Large intestine (tissue), 3 donors: ENCODE measurements around the gene GTPBP2. TPM values are rescaled to one million over a fixed set of nuclear protein-coding genes. Genes with fewer than 3 reads are reported as not detected.
"Not testable (repeated sequence)": the region's sequence is repeated elsewhere in the genome, so short reads cannot be mapped to it uniquely, and the experiment has no call there.

Source experiments
- DNase-seq, 2 donors: peaks; one replicate each; pipeline versions ENCODE4 v3.0.0 to v3.0.0-alpha.2; 2013
- H3K27ac ChIP-seq: one replicate; pipeline ENCODE4 v1.5.1; 2013; ENCODE audit warnings: low read length
- H3K27me3 ChIP-seq: 2 replicates; pipeline ENCODE4 v1.6.1; 2013; ENCODE audit warnings: low read length; ENCODE audit not compliant: control insufficient read depth, insufficient read depth
- H3K36me3 ChIP-seq: 2 replicates; pipeline ENCODE4 v1.6.1; 2013; ENCODE audit warnings: low read length; ENCODE audit not compliant: control insufficient read depth, insufficient read depth
- H3K4me1 ChIP-seq: one replicate; pipeline ENCODE4 v1.6.1; 2013; ENCODE audit warnings: low read length; ENCODE audit not compliant: control insufficient read depth, insufficient read depth
- H3K4me3 ChIP-seq: one replicate; pipeline ENCODE4 v1.5.1; 2013; ENCODE audit warnings: low read length
- H3K9me3 ChIP-seq: one replicate; pipeline ENCODE4 v1.6.1; 2013; ENCODE audit warnings: mild to moderate bottlenecking, low read depth, low read length, moderate library complexity; ENCODE audit not compliant: control insufficient read depth
- WGBS: methylation state at CpG from one replicate; pipeline ENCODE4 v1.1.5; 2013; ENCODE audit warnings: low lambda C conversion rate; ENCODE audit not compliant: insufficient coverage; 5-methylcytosine and 5-hydroxymethylcytosine counted together
- polyA plus RNA-seq: library from polyadenylated mRNA; unstranded; fragments of 120-200 nt; gene quantifications from one replicate; pipeline ENCODE4 v1.2.1, GENCODE V29; 2013

GTPBP2 gene
- polyA plus RNA-seq, 1 donor: 51.2 TPM

DNA sequence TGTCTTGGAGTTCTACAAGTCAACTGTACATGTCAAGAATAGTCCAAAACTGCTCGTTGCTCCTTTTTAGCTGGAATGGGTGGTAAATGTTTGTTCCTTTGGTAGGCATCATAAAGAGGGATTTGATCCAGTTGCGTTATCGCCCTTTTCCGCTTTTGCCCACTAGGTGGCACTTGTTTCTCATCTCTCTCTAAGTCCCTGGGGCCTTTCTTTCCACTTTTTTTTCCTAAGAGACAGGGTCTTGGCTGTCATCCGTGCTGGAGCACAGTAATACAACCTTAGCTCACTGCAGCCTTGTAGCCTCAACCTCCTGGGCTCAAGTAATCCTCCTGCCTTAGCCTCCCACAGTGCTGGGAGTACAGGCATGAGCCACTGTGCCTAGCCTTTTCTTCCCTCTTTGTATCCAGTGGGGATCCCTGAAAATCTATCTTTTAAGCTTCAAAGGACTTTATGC lies 20.7 kb downstream of the GTPBP2 start:
- Histone ChIP-seq H3K36me3 (peaks cover 14% of the 10 kb centered on the region), H3K4me3 (no peak overlapping the region), H3K27me3 (no peaks in the 10 kb centered on the region), H3K4me1 (no peaks in the 10 kb centered on the region), H3K27ac (no peak overlapping the region), H3K9me3 (no peaks in the 10 kb centered on the region)
- 8% methylated on average over 3 of the region's 5 CpGs for WGBS
- DNase-seq: peak; percentile 51 to 65

GRCh38 chr6:43606019-43606418 lies 23.0 kb downstream of the GTPBP2 start:
- Histone ChIP-seq H3K36me3 (peaks cover 21% of the 10 kb centered on the region), H3K27ac (no peak overlapping the region), H3K9me3 (no peaks in the 10 kb centered on the region), H3K4me3 (no peak overlapping the region), H3K4me1 (no peaks in the 10 kb centered on the region), H3K27me3 (no peaks in the 10 kb centered on the region)
- 100% methylated on average over 2 of the region's 2 CpGs for WGBS
- no peak for DNase-seq

- Histone ChIP-seq H3K4me1 (no peaks in the 10 kb centered on the region), H3K36me3 (peaks cover 24% of the 10 kb centered on the region), H3K27ac (no peak overlapping the region), H3K9me3 (no peaks in the 10 kb centered on the region), H3K27me3 (no peaks in the 10 kb centered on the region), H3K4me3 (no peak overlapping the region)
- 100% methylated on average over 2 of the region's 2 CpGs for WGBS
- no peak for DNase-seq
These were observed 24.9 kb downstream of the GTPBP2 start for GRCh38 chr6:43604174-43604573.

DNA sequence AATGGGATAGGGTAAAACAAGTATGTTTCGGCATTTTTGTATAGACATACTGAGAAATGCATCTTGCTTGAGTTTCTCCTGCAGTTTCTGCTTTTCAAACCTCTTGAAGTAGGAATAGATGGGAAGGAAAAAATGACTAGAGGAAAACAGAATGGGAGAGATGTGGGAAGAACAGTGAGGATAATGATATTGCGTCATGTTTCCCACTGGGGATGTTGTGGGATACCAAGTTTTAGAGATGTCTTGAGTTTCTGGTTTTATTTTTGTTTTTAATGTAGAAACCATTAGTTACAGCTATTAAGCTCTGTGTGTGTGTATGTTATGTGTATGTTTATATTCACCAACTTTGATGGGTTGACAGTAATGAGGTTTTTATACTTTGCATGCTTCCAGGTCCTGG lies 28.5 kb downstream of the GTPBP2 start:
- Histone ChIP-seq H3K27ac (no peak overlapping the region), H3K36me3 (peaks cover 30% of the 10 kb centered on the region), H3K4me1 (no peaks in the 10 kb centered on the region), H3K4me3 (no peak overlapping the region), H3K9me3 (no peaks in the 10 kb centered on the region), H3K27me3 (no peaks in the 10 kb centered on the region)
- WGBS: no CpG with 5 or more reads among the region's 2 CpGs
- no peak for DNase-seq

DNA sequence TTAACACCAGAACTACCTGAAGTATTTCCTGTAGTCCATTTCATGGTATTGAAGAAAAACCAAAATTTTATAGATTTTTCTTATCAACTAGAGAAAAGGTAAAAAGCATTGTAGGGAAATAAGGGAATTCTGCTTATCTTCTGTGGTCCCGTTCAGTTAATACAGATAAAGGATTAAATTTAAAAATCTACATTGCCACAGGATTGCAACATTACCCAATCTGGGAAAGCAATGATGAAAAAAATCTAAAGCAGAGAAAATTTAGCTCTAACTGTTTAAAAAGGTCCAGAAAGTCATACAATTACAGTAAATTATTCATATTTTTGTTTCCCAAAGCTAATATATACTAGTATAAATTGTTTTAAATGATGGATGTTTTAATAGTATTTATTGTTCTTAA lies 35.1 kb downstream of the GTPBP2 start:
- WGBS: 60% methylated on average over 1 of the region's 1 CpG
- H3K27ac ChIP-seq: no peak overlapping the region

GRCh38 chr6:43589564-43589963 lies 39.5 kb downstream of the GTPBP2 start:
- H3K9me3 ChIP-seq, H3K27ac ChIP-seq, H3K4me3 ChIP-seq, H3K4me1 ChIP-seq, H3K27me3 ChIP-seq, DNase-seq: not testable (repeated sequence)
- peaks cover 25% of the 10 kb centered on the region for H3K36me3 ChIP-seq
- no CpG with 5 or more reads among the region's 1 CpG for WGBS

More for the DNA sequence above, 35.1 kb downstream of the GTPBP2 start:
- no peaks in the 10 kb centered on the region for H3K27me3 ChIP-seq
- no peak overlapping the region for H3K4me3 ChIP-seq
- DNase-seq: no peak
- H3K4me1 ChIP-seq: no peaks in the 10 kb centered on the region
- peaks cover 6% of the 10 kb centered on the region for H3K36me3 ChIP-seq
- no peaks in the 10 kb centered on the region for H3K9me3 ChIP-seq

DNA sequence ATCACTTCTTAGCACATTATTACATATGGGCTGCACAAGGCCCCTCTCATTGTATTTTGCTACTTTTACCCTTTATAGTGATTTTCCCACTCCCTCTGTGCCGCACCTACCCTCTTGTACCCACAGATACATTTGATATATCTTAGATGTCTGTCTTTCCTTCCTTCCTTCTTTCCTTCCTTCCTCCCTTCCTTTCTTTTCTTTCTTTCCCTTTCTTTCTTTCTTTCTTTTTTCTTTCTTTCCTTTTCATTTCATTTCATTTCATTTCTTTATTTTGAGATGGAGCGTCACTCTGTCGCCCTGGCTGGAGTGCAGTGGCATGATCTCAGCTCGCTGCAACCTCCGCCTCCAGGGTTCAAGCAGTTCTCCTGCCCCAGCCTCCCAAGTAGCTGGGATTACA lies 40.9 kb downstream of the GTPBP2 start:
- peaks cover 38% of the 10 kb centered on the region for H3K36me3 ChIP-seq
- WGBS: 90% methylated on average over 1 of the region's 5 CpGs

GRCh38 chr6:43584892-43585570 lies 44.0 kb downstream of the GTPBP2 start:
- Histone ChIP-seq H3K4me1 (no peaks in the 10 kb centered on the region), H3K27me3 (no peaks in the 10 kb centered on the region), H3K36me3 (peaks cover 38% of the 10 kb centered on the region), H3K4me3 (no peak overlapping the region), H3K27ac (no peak overlapping the region), H3K9me3 (no peaks in the 10 kb centered on the region)
- no CpG with 5 or more reads among the region's 7 CpGs for WGBS
- no peak for DNase-seq

More for the DNA sequence above, 40.9 kb downstream of the GTPBP2 start:
- no peak overlapping the region for H3K27ac ChIP-seq
- H3K27me3 ChIP-seq: no peaks in the 10 kb centered on the region
- H3K9me3 ChIP-seq: no peaks in the 10 kb centered on the region
- H3K4me1 ChIP-seq: no peaks in the 10 kb centered on the region
- DNase-seq: no peak
- H3K4me3 ChIP-seq: no peak overlapping the region

DNA sequence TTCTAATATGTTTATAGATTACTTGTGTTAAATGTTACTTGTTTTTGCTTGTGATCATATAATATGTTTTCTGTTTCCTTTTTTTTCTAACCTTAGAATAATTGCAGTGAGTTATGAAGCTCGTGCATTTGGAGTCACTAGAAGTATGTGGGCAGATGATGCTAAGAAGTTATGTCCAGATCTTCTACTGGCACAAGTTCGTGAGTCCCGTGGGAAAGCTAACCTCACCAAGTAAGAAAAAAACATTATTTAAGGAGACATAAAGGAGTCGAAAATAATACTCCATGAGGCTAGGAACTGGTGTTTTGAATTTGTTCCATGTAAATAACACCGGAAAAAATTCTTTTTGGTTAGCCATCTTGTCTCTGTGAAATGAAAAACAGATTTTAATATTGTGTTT lies 46.2 kb downstream of the GTPBP2 start:
- 100% methylated on average over 3 of the region's 5 CpGs for WGBS

GRCh38 chr6:43579171-43579570 lies 49.9 kb downstream of the GTPBP2 start:
- H3K27me3 ChIP-seq: no peaks in the 10 kb centered on the region
- peaks cover 2% of the 10 kb centered on the region for H3K4me1 ChIP-seq
- H3K4me3 ChIP-seq: no peak overlapping the region
- no CpG with 5 or more reads among the region's 2 CpGs for WGBS
- no peaks in the 10 kb centered on the region for H3K9me3 ChIP-seq
- H3K36me3 ChIP-seq: peaks cover 9% of the 10 kb centered on the region
- H3K27ac ChIP-seq: no peak overlapping the region
- no peak for DNase-seq

More for the DNA sequence above, 46.2 kb downstream of the GTPBP2 start:
- H3K36me3 ChIP-seq: peaks cover 35% of the 10 kb centered on the region
- no peak overlapping the region for H3K4me3 ChIP-seq
- no peak for DNase-seq
- H3K27me3 ChIP-seq: no peaks in the 10 kb centered on the region
- no peak overlapping the region for H3K27ac ChIP-seq
- no peaks in the 10 kb centered on the region for H3K4me1 ChIP-seq
- H3K9me3 ChIP-seq: no peaks in the 10 kb centered on the region

DNA sequence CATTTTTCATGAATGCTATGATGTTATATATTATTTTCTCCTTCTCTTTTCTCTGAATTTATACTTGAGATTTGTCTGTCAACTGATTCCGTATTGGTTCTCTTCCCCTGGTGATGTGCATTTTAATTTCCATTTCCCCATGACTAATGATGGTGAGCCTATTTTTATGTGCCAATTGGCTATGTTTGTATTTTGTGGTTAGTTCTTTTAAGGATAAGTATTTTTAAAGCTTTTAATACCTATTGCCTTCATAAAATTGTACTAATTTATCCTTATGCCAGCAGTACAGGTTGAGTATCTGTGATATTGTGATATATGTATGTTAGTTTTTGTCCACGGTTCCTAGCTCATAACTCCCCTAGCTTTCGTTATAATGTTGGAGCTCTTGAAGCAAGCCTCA lies 50.3 kb downstream of the GTPBP2 start:
- WGBS: 100% methylated on average over 1 of the region's 3 CpGs
- Histone ChIP-seq H3K4me1 (peaks cover 2% of the 10 kb centered on the region), H3K27ac (no peak overlapping the region), H3K9me3 (no peaks in the 10 kb centered on the region), H3K27me3 (no peaks in the 10 kb centered on the region), H3K36me3 (peaks cover 6% of the 10 kb centered on the region), H3K4me3 (no peak overlapping the region)
- no peak for DNase-seq
